H9 (cell line): ENCODE measurements around the gene RPL27A. TPM values are rescaled to one million over a fixed set of nuclear protein-coding genes. Genes with fewer than 3 reads are reported as not detected.

Experiments used
- DNase-seq: peaks from one replicate; pipeline ENCODE4 v3.0.0-alpha.2; 2017
- H2AFZ ChIP-seq: one replicate; pipeline ENCODE4 v1.6.1; 2013; ENCODE audit warnings: mild to moderate bottlenecking, low read length, control low read depth, moderate library complexity
- H2AK5ac ChIP-seq: 2 replicates; pipeline ENCODE4 v1.6.1; 2013; ENCODE audit warnings: low read length, control low read depth, mixed read lengths; ENCODE audit not compliant: insufficient read length
- H2BK120ac ChIP-seq: one replicate; pipeline ENCODE4 v1.6.1; 2013; ENCODE audit warnings: low read depth, mild to moderate bottlenecking, low read length, control low read depth, inconsistent platforms; ENCODE audit not compliant: poor library complexity, severe bottlenecking
- H2BK12ac ChIP-seq: 2 replicates; pipeline ENCODE4 v1.6.1; 2013; ENCODE audit warnings: low read length, control low read depth, mixed read lengths, low read depth; ENCODE audit not compliant: insufficient read length
- H2BK15ac ChIP-seq: 2 replicates; pipeline ENCODE4 v1.6.1; 2013; ENCODE audit warnings: low read depth, low read length, control low read depth
- H2BK20ac ChIP-seq: one replicate; pipeline ENCODE4 v1.6.1; 2013; ENCODE audit warnings: low read depth, mild to moderate bottlenecking, low read length, control low read depth, inconsistent platforms; ENCODE audit not compliant: poor library complexity, severe bottlenecking
- H2BK5ac ChIP-seq: 2 replicates; pipeline ENCODE4 v1.6.1; 2013; ENCODE audit warnings: low read length, control low read depth, mixed read lengths; ENCODE audit not compliant: insufficient read length
- H3K14ac ChIP-seq: 2 replicates; pipeline ENCODE4 v1.6.1; 2013; ENCODE audit warnings: low read length, control low read depth; ENCODE audit not compliant: insufficient read depth
- H3K18ac ChIP-seq: 2 replicates; pipeline ENCODE4 v1.6.1; 2013; ENCODE audit warnings: low read depth, mild to moderate bottlenecking, mixed read lengths, low read length, control low read depth; ENCODE audit not compliant: insufficient read length
- H3K23ac ChIP-seq: 2 replicates; pipeline ENCODE4 v1.6.1; 2013; ENCODE audit warnings: low read length, control low read depth, mixed read lengths, low read depth; ENCODE audit not compliant: insufficient read length
- H3K23me2 ChIP-seq: 2 replicates; pipeline ENCODE4 v1.6.1; 2013; ENCODE audit warnings: low read depth, mild to moderate bottlenecking, mixed read lengths, low read length, control low read depth; ENCODE audit not compliant: insufficient read length, poor library complexity, severe bottlenecking
- H3K27ac ChIP-seq: 2 replicates; pipeline ENCODE4 v1.5.1; 2013; ENCODE audit warnings: low read length, control low read depth, mixed read lengths, low read depth; ENCODE audit not compliant: insufficient read length
- H3K27me3 ChIP-seq: 2 replicates; pipeline ENCODE4 v1.6.1; 2013; ENCODE audit warnings: low read length, control low read depth, inconsistent platforms; ENCODE audit not compliant: insufficient read depth
- H3K4ac ChIP-seq: 2 replicates; pipeline ENCODE4 v1.6.1; 2013; ENCODE audit warnings: low read depth, mild to moderate bottlenecking, control low read depth, inconsistent platforms, low read length, moderate library complexity
- H3K4me1 ChIP-seq: 2 replicates; pipeline ENCODE4 v1.6.1; 2013; ENCODE audit warnings: low read length, control low read depth, inconsistent platforms; ENCODE audit not compliant: insufficient read depth
- H3K4me2 ChIP-seq: 2 replicates; pipeline ENCODE4 v1.6.1; 2013; ENCODE audit warnings: low read length, control low read depth, mixed read lengths; ENCODE audit not compliant: insufficient read length, insufficient read depth
- H3K56ac ChIP-seq: 2 replicates; pipeline ENCODE4 v1.6.1; 2013; ENCODE audit warnings: low read depth, mild to moderate bottlenecking, mixed read lengths, low read length, control low read depth; ENCODE audit not compliant: insufficient read length
- H3K79me1 ChIP-seq: 2 replicates; pipeline ENCODE4 v1.6.1; 2013; ENCODE audit warnings: low read depth, mild to moderate bottlenecking, moderate library complexity, low read length, control low read depth, inconsistent platforms; ENCODE audit not compliant: insufficient read depth, poor library complexity, severe bottlenecking
- H3K79me2 ChIP-seq: 2 replicates; pipeline ENCODE4 v1.6.1; 2013; ENCODE audit warnings: low read length, control low read depth, inconsistent platforms; ENCODE audit not compliant: insufficient read depth
- H3K9ac ChIP-seq: 2 replicates; pipeline ENCODE4 v1.6.1; 2013; ENCODE audit warnings: low read length, control low read depth, mixed read lengths; ENCODE audit not compliant: insufficient read length; ENCODE audit errors: extremely low read depth
- H3K9me3 ChIP-seq: one replicate; pipeline ENCODE4 v1.6.1; 2013; ENCODE audit warnings: low read depth, low read length, inconsistent platforms; ENCODE audit not compliant: control insufficient read depth
- H3T11ph ChIP-seq: one replicate; pipeline ENCODE4 v1.6.1; 2013; ENCODE audit warnings: mild to moderate bottlenecking, low read length, control low read depth, inconsistent platforms
- H4K20me1 ChIP-seq: one replicate; pipeline ENCODE4 v1.6.1; 2013; ENCODE audit not compliant: control insufficient read depth, insufficient read length, insufficient read depth
- H4K5ac ChIP-seq: 2 replicates; pipeline ENCODE4 v1.6.1; 2013; ENCODE audit warnings: low read depth, mild to moderate bottlenecking, mixed read lengths, low read length, control low read depth; ENCODE audit not compliant: insufficient read length
- H4K8ac ChIP-seq: replicated peaks from 2 replicates; pipeline ENCODE4 v1.6.1; 2013; ENCODE audit warnings: low read length, control low read depth, mixed read lengths, low read depth; ENCODE audit not compliant: insufficient read length
- H4K91ac ChIP-seq: 2 replicates; pipeline ENCODE4 v1.6.1; 2013; ENCODE audit warnings: low read depth, mild to moderate bottlenecking, moderate library complexity, mixed read lengths, low read length, control low read depth; ENCODE audit not compliant: insufficient read length
- H3K27ac Mint-ChIP-seq, 3 experiments: 2 replicates in 2 of 3; 3 replicates in 1 of 3; pipeline ENCODE4 v1.8.0; 2020 to 2021; ENCODE audit warnings: mixed read lengths in 3 of 3, mild to moderate bottlenecking in 1 of 3, moderate library complexity in 1 of 3
- H3K27me3 Mint-ChIP-seq: 2 replicates; pipeline ENCODE4 v1.8.0; 2021; ENCODE audit warnings: low read depth, mild to moderate bottlenecking, moderate library complexity, mixed read lengths
- H3K36me3 Mint-ChIP-seq, 3 experiments: 2 replicates in 2 of 3; 3 replicates in 1 of 3; pipeline ENCODE4 v1.8.0; 2020 to 2021; ENCODE audit warnings: low read depth in 3 of 3, mixed read lengths in 3 of 3; ENCODE audit not compliant: insufficient read depth in 1 of 3
- H3K4me1 Mint-ChIP-seq, 2 experiments: 2 replicates each; pipeline ENCODE4 v1.8.0; 2020; ENCODE audit warnings: mixed read lengths in 2 of 2
- H3K4me3 Mint-ChIP-seq, 2 experiments: 2 replicates in 1 of 2; 3 replicates in 1 of 2; pipeline ENCODE4 v1.8.0; 2020 to 2021; ENCODE audit warnings: mild to moderate bottlenecking in 2 of 2, mixed read lengths in 2 of 2, moderate library complexity in 1 of 2
- H3K9me3 Mint-ChIP-seq, 2 experiments: 2 replicates in 1 of 2; 3 replicates in 1 of 2; pipeline ENCODE4 v1.8.0; 2020; ENCODE audit warnings: mild to moderate bottlenecking in 2 of 2, mixed read lengths in 2 of 2, moderate library complexity in 1 of 2
- CTCF ChIP-seq: fragments of 200-600 bp; sonication (generic); conservative IDR thresholded peaks from 3 replicates; pipeline ENCODE4 v1.8.0; 2021; ENCODE audit warnings: antibody characterized with exemption, mild to moderate bottlenecking
- WGBS: extraction: QIAGEN DNeasy Blood & Tissue Kit; methylation state at CpG from one replicate; pipeline ENCODE4 v1.1.7; 2013; ENCODE audit warnings: missing lambda C conversion rate, low lambda C conversion rate, mixed read lengths; ENCODE audit not compliant: insufficient read length; ENCODE audit errors: extremely low coverage; 5-methylcytosine and 5-hydroxymethylcytosine counted together
- total RNA-seq: library from RNA; stranded (reverse); gene quantifications from 2 replicates; pipeline ENCODE4 v1.2.1, GENCODE V29; 2021

The RPL27A gene
- total RNA-seq, 1 experiment from 2014 or later, result 1,152 TPM

GRCh38 chr11:8698917-8699441 lies 16.4 kb downstream of the RPL27A start:
- DNase-seq, result peak; percentile 93
- H3K4me1 Mint-ChIP-seq, result peaks cover 58 to 62% of the 10 kb centered on the region in 2 experiments
- Histone ChIP-seq H3K23ac (no peak overlapping the region), H3K14ac (no peak overlapping the region), H2BK5ac (no peak overlapping the region), H4K91ac (no peak overlapping the region), H4K20me1 (no peaks in the 10 kb centered on the region), H3K27me3 (no peaks in the 10 kb centered on the region), H3K79me1 (no peaks in the 10 kb centered on the region), H3K4ac (no peak overlapping the region; the same call in 1 of the 2 replicates), H2BK12ac (peak overlapping the region; percentile 63), H3K27ac (peak overlapping the region; percentile 83), H2BK120ac (no peak overlapping the region), H3K79me2 (no peaks in the 10 kb centered on the region), H2AFZ (no peak overlapping the region), H3K56ac (no peak overlapping the region), H2AK5ac (no peak overlapping the region), H2BK15ac (no peak overlapping the region), H3K9ac (no peak overlapping the region), H3K4me2 (peak overlapping the region; percentile 2), H3K9me3 (no peaks in the 10 kb centered on the region), H3K23me2 (no peaks in the 10 kb centered on the region), H2BK20ac (no peak overlapping the region), H4K8ac (no peak overlapping the region), H4K5ac (peak overlapping the region; percentile 33), H3K4me1 (peaks cover 32% of the 10 kb centered on the region; the same call in 1 of the 2 replicates), H3K18ac (peak overlapping the region; percentile 83), H3T11ph (no peak overlapping the region)
- H3K27ac Mint-ChIP-seq, result peak overlapping the region; percentile 94 to 99 (median 97)
- no peaks in the 10 kb centered on the region; a peak in 1 of 5 replicates for H3K9me3 Mint-ChIP-seq
- TF ChIP-seq CTCF, result no peak
- peaks cover 35 to 48% (median 36%) of the 10 kb centered on the region in 3 experiments for H3K36me3 Mint-ChIP-seq
- WGBS, result no CpG with 5 or more reads among the region's 11 CpGs
- peak overlapping the region; percentile 44 to 70 for H3K4me3 Mint-ChIP-seq
- H3K27me3 Mint-ChIP-seq, result no peaks in the 10 kb centered on the region; the same call in 1 of the 2 replicates
